GM12801 (cell line): ENCODE data around the gene WARS2.

Source experiments
- CTCF ChIP-seq: IDR thresholded peaks from one replicate; pipeline ENCODE4 v1.5.1; 2011; ENCODE audit warnings: control low read depth; ENCODE audit not compliant: insufficient read length; ENCODE audit errors: extremely low read depth

The WARS2 gene

DNA sequence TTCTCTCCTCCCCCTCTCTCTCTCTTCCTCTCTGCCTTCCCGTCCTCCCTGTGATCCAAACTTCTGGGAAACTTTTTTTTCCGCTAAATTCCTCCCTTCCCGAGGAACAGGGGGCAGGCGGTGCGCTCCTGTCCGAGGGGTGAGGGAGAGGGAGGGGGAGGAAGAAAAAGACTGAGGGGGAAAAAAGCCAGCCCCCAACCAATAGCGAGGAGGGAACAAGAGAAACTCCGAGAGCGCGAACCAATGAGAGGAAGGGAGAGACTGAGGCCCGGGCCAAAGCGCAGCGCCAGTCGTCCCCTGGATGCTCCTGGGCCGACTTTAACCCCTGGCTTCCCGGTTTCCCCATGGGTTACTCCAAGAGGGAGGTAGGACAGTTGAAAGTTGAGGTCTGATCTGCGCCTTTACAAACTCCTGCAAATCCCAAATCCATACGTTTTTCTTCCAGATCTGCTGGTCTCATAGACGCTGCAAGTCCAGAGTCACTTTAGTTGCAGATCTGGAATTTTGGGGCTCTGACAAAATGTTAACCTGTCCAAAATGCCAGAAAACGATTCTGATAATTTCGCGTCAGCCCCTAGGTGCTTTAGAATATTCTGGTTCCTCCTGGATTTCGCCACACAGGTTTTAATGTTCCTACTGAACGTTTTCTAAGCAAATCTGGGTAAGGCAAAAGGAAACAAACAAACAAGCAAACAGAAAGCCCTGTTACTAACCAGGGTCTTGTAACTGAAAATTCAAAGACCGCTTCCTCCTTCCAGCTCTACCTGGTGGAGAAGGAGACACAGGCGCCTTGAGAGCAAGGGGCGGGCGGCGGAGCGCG, 152.1 kb downstream of the WARS2 start, which contains the start of gene TBX15:
TSS of gene TBX15 (minus strand) at position 158 of the 820 bp plus-strand sequence. CDS start 548 bp downstream, outside the sequence.
- TF ChIP-seq CTCF, result no peak

- no peak for TF ChIP-seq CTCF
These were observed 152.8 kb downstream of the WARS2 start for GRCh38 chr1:118987468-118988185.

GRCh38 chr1:118986555-118987467, 153.6 kb downstream of the WARS2 start:
- no peak for TF ChIP-seq CTCF

DNA sequence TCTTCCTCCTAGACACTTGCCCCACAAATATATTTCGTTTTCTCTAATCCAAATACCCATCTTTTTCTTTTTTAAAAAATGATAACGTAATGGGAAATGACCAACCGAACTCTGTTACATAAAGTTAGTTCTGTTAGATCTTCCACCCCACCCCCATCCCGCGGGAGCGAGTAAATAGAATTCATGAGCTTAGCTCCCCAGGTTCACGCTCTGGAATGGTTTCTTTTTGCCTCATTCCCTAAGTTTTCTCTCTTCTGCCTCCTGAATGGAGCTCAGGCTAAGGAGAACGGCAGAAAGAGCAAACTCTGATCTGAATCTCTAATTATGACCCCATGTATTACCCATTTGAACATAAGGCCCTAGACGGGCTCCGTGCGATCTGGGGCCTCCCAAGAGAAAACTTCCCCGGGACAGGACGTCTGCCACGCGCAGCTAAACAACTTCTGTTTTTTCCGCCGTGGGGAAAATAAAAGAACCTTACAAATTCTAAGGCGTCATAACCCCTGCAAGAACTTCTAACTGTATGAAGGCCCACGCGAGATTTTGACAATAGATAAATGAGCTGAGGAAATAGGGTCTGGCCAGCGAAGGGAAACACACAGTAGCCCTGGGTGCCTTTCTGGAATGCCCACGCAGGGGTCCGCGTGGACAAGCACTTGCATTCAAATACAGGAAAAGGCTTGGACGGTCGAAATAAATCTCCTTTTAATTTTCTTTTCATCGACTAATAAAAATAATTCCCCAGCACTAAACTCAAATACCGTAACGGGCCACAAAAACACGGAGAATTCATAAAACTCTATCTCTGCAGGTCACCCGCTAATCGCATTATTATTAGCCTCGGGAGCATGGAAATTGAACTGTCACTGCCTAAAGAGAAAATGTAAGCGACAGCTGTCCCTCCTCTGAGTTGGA, 154.6 kb downstream of the WARS2 start:
- TF ChIP-seq CTCF, result no peak

GRCh38 chr1:118984722-118985639, 155.5 kb downstream of the WARS2 start:
- no peak for TF ChIP-seq CTCF
